HepG2 (cell line): ENCODE results near the gene COASY. TPM values are rescaled to one million over a fixed set of nuclear protein-coding genes. Genes with fewer than 3 reads are reported as not detected.

Experiments
- AHR ChIP-seq: IDR thresholded peaks from 2 replicates; pipeline ENCODE4 v1.6.1; 2018; ENCODE audit warnings: missing genetic modification reagents, missing compliant biosample characterization
- ARID5B ChIP-seq: IDR thresholded peaks from 2 replicates; pipeline ENCODE4 v1.4.0; 2020; ENCODE audit warnings: mild to moderate bottlenecking, missing genetic modification reagents
- ATF4 ChIP-seq, 2 experiments: fragments of 450-650 bp in 1 of 2; sonication (generic) in 1 of 2; formaldehyde crosslinking; IDR thresholded peaks; 2 replicates each; pipeline versions ENCODE4 v1.5.0 to v1.8.0; 2020 to 2022; ENCODE audit warnings: mild to moderate bottlenecking in 1 of 2, missing genetic modification reagents in 1 of 2
- ATF7-NPFF ChIP-seq: sonication (generic); formaldehyde crosslinking; IDR thresholded peaks from 2 replicates; pipeline ENCODE4 v1.8.1; 2023; ENCODE audit warnings: mild to moderate bottlenecking, low read depth, missing genetic modification reagents, moderate library complexity
- KLF15 ChIP-seq: sonication (generic); formaldehyde crosslinking; IDR thresholded peaks from 2 replicates; pipeline ENCODE4 v1.8.1; 2023; ENCODE audit warnings: borderline replicate concordance, mild to moderate bottlenecking, inconsistent platforms, missing genetic modification reagents, mixed read lengths
- MEF2D ChIP-seq: sonication (generic); formaldehyde crosslinking; IDR thresholded peaks from 2 replicates; pipeline ENCODE4 v1.5.1; 2020; ENCODE audit warnings: mild to moderate bottlenecking, missing genetic modification reagents
- MZF1 ChIP-seq: sonication (generic); formaldehyde crosslinking; IDR thresholded peaks from 2 replicates; pipeline ENCODE4 v1.8.1; 2023; ENCODE audit warnings: mild to moderate bottlenecking, missing genetic modification reagents, borderline replicate concordance
- NCOA1 ChIP-seq: sonication (generic); formaldehyde crosslinking; IDR thresholded peaks from 2 replicates; pipeline ENCODE4 v1.9.0; 2021; ENCODE audit warnings: missing genetic modification reagents
- NR2F6 ChIP-seq, 2 experiments: IDR thresholded peaks; 2 replicates each; pipeline ENCODE4 v1.6.1; 2016; ENCODE audit warnings: antibody characterized with exemption in 1 of 2, mild to moderate bottlenecking in 1 of 2
- RBFOX2 ChIP-seq: fragments of 200-400 bp; formaldehyde crosslinking; IDR thresholded peaks from 2 replicates; pipeline ENCODE4 v1.6.1; 2017; ENCODE audit warnings: low read depth, mild to moderate bottlenecking, low read length
- REPIN1 ChIP-seq: sonication (generic); formaldehyde crosslinking; IDR thresholded peaks from 2 replicates; pipeline ENCODE4 v1.8.0; 2022; ENCODE audit warnings: missing genetic modification reagents, low read depth, mild to moderate bottlenecking, borderline replicate concordance
- RNF2 ChIP-seq: fragments of 450-650 bp; conservative IDR thresholded peaks from 2 replicates; pipeline ENCODE4 v1.6.1; 2016; ENCODE audit warnings: low read depth
- SOX6 ChIP-seq, 2 experiments: fragments of 450-650 bp in 1 of 2; sonication (generic) in 1 of 2; formaldehyde crosslinking in 1 of 2; IDR thresholded peaks; 2 replicates each; pipeline versions ENCODE4 v1.4.0 to v1.6.1; 2017 to 2020; ENCODE audit warnings: antibody characterized with exemption in 1 of 2, mild to moderate bottlenecking in 1 of 2, missing genetic modification reagents in 1 of 2
- YY1 ChIP-seq: IDR thresholded peaks from 2 replicates; pipeline ENCODE4 v1.6.1; 2011; ENCODE audit warnings: low read length, low read depth, moderate library complexity, mild to moderate bottlenecking; ENCODE audit not compliant: insufficient read depth, insufficient replicate concordance
- ZBTB20 ChIP-seq: sonication (generic); formaldehyde crosslinking; IDR thresholded peaks from 2 replicates; pipeline ENCODE4 v1.8.1; 2023; ENCODE audit warnings: missing genetic modification reagents, low read depth, mild to moderate bottlenecking, borderline replicate concordance
- ZBTB34 ChIP-seq: sonication (generic); formaldehyde crosslinking; IDR thresholded peaks from 2 replicates; pipeline ENCODE4 v1.8.0; 2022; ENCODE audit warnings: mild to moderate bottlenecking, missing genetic modification reagents
- ZBTB7B ChIP-seq: sonication (generic); formaldehyde crosslinking; IDR thresholded peaks from 2 replicates; pipeline ENCODE4 v1.4.0; 2020; ENCODE audit warnings: missing genetic modification reagents
- ZNF431 ChIP-seq: sonication (generic); formaldehyde crosslinking; IDR thresholded peaks from 2 replicates; pipeline ENCODE4 v1.9.0; 2022; ENCODE audit warnings: missing genetic modification reagents, low read depth, mild to moderate bottlenecking, borderline replicate concordance
- ZNF501 ChIP-seq: sonication (generic); formaldehyde crosslinking; IDR thresholded peaks from 2 replicates; pipeline ENCODE4 v1.5.1; 2020; ENCODE audit warnings: mild to moderate bottlenecking, moderate library complexity, missing genetic modification reagents
- ZNF510 ChIP-seq: sonication (generic); formaldehyde crosslinking; IDR thresholded peaks from 2 replicates; pipeline ENCODE4 v1.4.0; 2020; ENCODE audit warnings: low read depth, mild to moderate bottlenecking, missing genetic modification reagents
- ZNF768 ChIP-seq: sonication (generic); formaldehyde crosslinking; IDR thresholded peaks from 2 replicates; pipeline ENCODE4 v1.4.0; 2020; ENCODE audit warnings: missing genetic modification reagents
- polyA plus RNA-seq, 8 experiments: library from polyadenylated mRNA; depleted of rRNA in 3 of 8; stranded (reverse) in 7 of 8; unstranded in 1 of 8; fragments of >200 nt; fragmentation: Illumina TruSeq in 4 of 8; extraction: Trizol in 4 of 8; gene quantifications; 2 replicates each; pipeline versions ENCODE4 v1.2.1 to v1.2.3, GENCODE V29; 2011 to 2016; ENCODE audit warnings: low read depth in 4 of 8, missing spikeins in 1 of 8, mixed read lengths in 1 of 8; ENCODE audit not compliant: insufficient read depth in 1 of 8
- total RNA-seq, 5 experiments: library from RNA; depleted of rRNA; stranded (reverse); fragments of >200 nt; fragmentation: Illumina TruSeq; extraction: Trizol; gene quantifications; 2 replicates each; pipeline ENCODE4 v1.2.3, GENCODE V29; 2016; ENCODE audit warnings: low read depth in 1 of 5
- TF ChIP-seq, protein P1 (sequence below): sonication (generic); formaldehyde crosslinking; IDR thresholded peaks from 2 replicates; pipeline ENCODE4 v1.5.0; 2020; ENCODE audit warnings: missing genetic modification reagents
- TF ChIP-seq, protein P2 (sequence below): sonication (generic); formaldehyde crosslinking; IDR thresholded peaks from 2 replicates; pipeline ENCODE4 v1.8.0; 2022; ENCODE audit warnings: missing genetic modification reagents, mild to moderate bottlenecking, borderline replicate concordance

The COASY gene
- total and polyA plus RNA-seq, 2 of the 13 experiments (the other 11 are each of a cell fraction or from before 2014, with no cell fraction given) = 90.7 to 125 TPM

DNA sequence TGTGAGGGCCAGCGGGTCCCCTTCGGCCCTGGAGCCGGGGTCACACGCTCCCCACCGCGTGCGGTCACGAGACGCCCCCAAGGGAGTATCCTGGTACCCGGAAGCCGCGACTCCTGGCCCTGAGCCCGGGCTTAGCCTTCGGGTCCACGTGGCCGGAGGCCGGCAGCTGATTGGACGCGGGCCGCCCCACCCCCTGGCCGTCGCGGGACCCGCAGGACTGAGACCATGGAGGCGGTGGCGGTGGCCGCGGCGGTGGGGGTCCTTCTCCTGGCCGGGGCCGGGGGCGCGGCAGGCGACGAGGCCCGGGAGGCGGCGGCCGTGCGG is 25.9 kb upstream of the COASY start, which contains the start of gene NAGLU (continued):
- TF ChIP-seq ARID5B (CRISPR knock-in tag) (peak; percentile 86), KLF15 (peak; percentile 96; the same call in 1 of the 2 replicates), RBFOX2 (peak; percentile 97), AHR (peak; percentile 94), ZNF431 (CRISPR knock-in tag) (no peak), SOX6 (IDR thresholded peaks at IDR 0.05) (no peak), SOX6 (CRISPR knock-in tag; IDR thresholded peaks at IDR 0.05) (no peak), ATF4 (CRISPR knock-in tag; IDR thresholded peaks at IDR 0.05) (0 out of 4 replicates have a peak, but pooled peaks of 1 of the 2 experiments have one; percentile 9), REPIN1 (CRISPR knock-in tag) (no peak), YY1 (peak; percentile 73), NR2F6 (IDR thresholded peaks at IDR 0.05) (no peak), NR2F6 (CRISPR knock-in tag; IDR thresholded peaks at IDR 0.05) (peak; percentile 85), ZNF768 (CRISPR knock-in tag) (no peak), NCOA1 (CRISPR knock-in tag) (no peak), RNF2 (no peak; the same call in 1 of the 2 replicates), ZNF501 (peak; percentile 83; the same call in 1 of the 2 replicates), MZF1 (CRISPR knock-in tag) (no peak), MEF2D (no peak), ATF7-NPFF (CRISPR knock-in tag) (no peak; the same call in 1 of the 2 replicates), ZBTB20 (CRISPR knock-in tag) (no peak), ZNF510 (CRISPR knock-in tag) (no peak), ZBTB34 (CRISPR knock-in tag) (no peak), ZBTB7B (CRISPR knock-in tag) (peak; percentile 95)
- TF ChIP-seq, protein P1, sequence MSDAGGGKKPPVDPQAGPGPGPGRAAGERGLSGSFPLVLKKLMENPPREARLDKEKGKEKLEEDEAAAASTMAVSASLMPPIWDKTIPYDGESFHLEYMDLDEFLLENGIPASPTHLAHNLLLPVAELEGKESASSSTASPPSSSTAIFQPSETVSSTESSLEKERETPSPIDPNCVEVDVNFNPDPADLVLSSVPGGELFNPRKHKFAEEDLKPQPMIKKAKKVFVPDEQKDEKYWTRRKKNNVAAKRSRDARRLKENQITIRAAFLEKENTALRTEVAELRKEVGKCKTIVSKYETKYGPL (CRISPR knock-in tag) = peak; percentile 88
- TF ChIP-seq, protein P2, sequence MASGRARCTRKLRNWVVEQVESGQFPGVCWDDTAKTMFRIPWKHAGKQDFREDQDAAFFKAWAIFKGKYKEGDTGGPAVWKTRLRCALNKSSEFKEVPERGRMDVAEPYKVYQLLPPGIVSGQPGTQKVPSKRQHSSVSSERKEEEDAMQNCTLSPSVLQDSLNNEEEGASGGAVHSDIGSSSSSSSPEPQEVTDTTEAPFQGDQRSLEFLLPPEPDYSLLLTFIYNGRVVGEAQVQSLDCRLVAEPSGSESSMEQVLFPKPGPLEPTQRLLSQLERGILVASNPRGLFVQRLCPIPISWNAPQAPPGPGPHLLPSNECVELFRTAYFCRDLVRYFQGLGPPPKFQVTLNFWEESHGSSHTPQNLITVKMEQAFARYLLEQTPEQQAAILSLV = no peak
